Measurements from ENCODE around the gene MPZL3.

The MPZL3 gene

GRCh38 chr11:118240999-118241763 is 11.0 kb downstream of the MPZL3 start:
- peak; percentile 95 for FAIRE-seq
- DNase-seq (ENCODE audit: insufficient read length), result no peak

GRCh38 chr11:118239509-118240205 is 12.5 kb downstream of the MPZL3 start:
- TF ChIP-seq POLR2AphosphoS5 (IDR thresholded peaks at IDR 0.05; ENCODE audit: low read depth, low read length) (no peak), POLR2A (IDR thresholded peaks at IDR 0.05; ENCODE audit: low read depth, low read length) (no peak), TAF1 (IDR thresholded peaks at IDR 0.05; ENCODE audit: borderline replicate concordance, low read depth, low read length) (no peak)
- FAIRE-seq, result no peak
- DNase-seq (ENCODE audit: insufficient read length), result no peak

More at GRCh38 chr11:118240999-118241763, 11.0 kb downstream of the MPZL3 start:
- TF ChIP-seq TAF1 (IDR thresholded peaks at IDR 0.05; ENCODE audit: borderline replicate concordance, low read depth, low read length) (no peak), POLR2A (IDR thresholded peaks at IDR 0.05; ENCODE audit: low read depth, low read length) (no peak), POLR2AphosphoS5 (IDR thresholded peaks at IDR 0.05; ENCODE audit: low read depth, low read length) (no peak)

- TF ChIP-seq POLR2A (IDR thresholded peaks at IDR 0.05; ENCODE audit: low read depth, low read length), result no peak
- no peak for TF ChIP-seq POLR2AphosphoS5 (IDR thresholded peaks at IDR 0.05; ENCODE audit: low read depth, low read length)
- TF ChIP-seq TAF1 (IDR thresholded peaks at IDR 0.05; ENCODE audit: borderline replicate concordance, low read depth, low read length), result no peak
- FAIRE-seq (peak; percentile 80), DNase-seq (ENCODE audit: insufficient read length) (no peak)
These were observed 13.2 kb downstream of the MPZL3 start for GRCh38 chr11:118238929-118239328.

- DNase-seq (ENCODE audit: insufficient read length) (no peak), FAIRE-seq (no peak)
- TF ChIP-seq POLR2AphosphoS5 (IDR thresholded peaks at IDR 0.05; ENCODE audit: low read depth, low read length) (no peak), TAF1 (IDR thresholded peaks at IDR 0.05; ENCODE audit: borderline replicate concordance, low read depth, low read length) (no peak)
These were observed 13.7 kb downstream of the MPZL3 start for GRCh38 chr11:118238421-118238820.

GRCh38 chr11:118236170-118236569 is 16.0 kb downstream of the MPZL3 start:
- TF ChIP-seq POLR2A (IDR thresholded peaks at IDR 0.05; ENCODE audit: low read depth, low read length), result no peak
- no peak for TF ChIP-seq TAF1 (IDR thresholded peaks at IDR 0.05; ENCODE audit: borderline replicate concordance, low read depth, low read length)
- TF ChIP-seq POLR2AphosphoS5 (IDR thresholded peaks at IDR 0.05; ENCODE audit: low read depth, low read length), result no peak
- FAIRE-seq (no peak), DNase-seq (ENCODE audit: insufficient read length) (no peak)

- no peak for DNase-seq (ENCODE audit: insufficient read length)
- TF ChIP-seq POLR2AphosphoS5 (IDR thresholded peaks at IDR 0.05; ENCODE audit: low read depth, low read length) (no peak), POLR2A (IDR thresholded peaks at IDR 0.05; ENCODE audit: low read depth, low read length) (no peak), TAF1 (IDR thresholded peaks at IDR 0.05; ENCODE audit: borderline replicate concordance, low read depth, low read length) (no peak)
- FAIRE-seq, result no peak
These were observed 17.3 kb downstream of the MPZL3 start for GRCh38 chr11:118234833-118235232.

- DNase-seq (ENCODE audit: insufficient read length) (no peak), FAIRE-seq (no peak)
- TF ChIP-seq TAF1 (IDR thresholded peaks at IDR 0.05; ENCODE audit: borderline replicate concordance, low read depth, low read length) (no peak), POLR2A (IDR thresholded peaks at IDR 0.05; ENCODE audit: low read depth, low read length) (no peak), POLR2AphosphoS5 (IDR thresholded peaks at IDR 0.05; ENCODE audit: low read depth, low read length) (no peak)
These were observed 18.3 kb downstream of the MPZL3 start for GRCh38 chr11:118233850-118234249.

- FAIRE-seq, result peak; percentile 33
- TF ChIP-seq POLR2A (IDR thresholded peaks at IDR 0.05; ENCODE audit: low read depth, low read length) (no peak), POLR2AphosphoS5 (IDR thresholded peaks at IDR 0.05; ENCODE audit: low read depth, low read length) (no peak), TAF1 (IDR thresholded peaks at IDR 0.05; ENCODE audit: borderline replicate concordance, low read depth, low read length) (no peak)
- no peak for DNase-seq (ENCODE audit: insufficient read length)
These were observed 18.8 kb downstream of the MPZL3 start for GRCh38 chr11:118233377-118233776.

GRCh38 chr11:118232659-118233058 is 19.5 kb downstream of the MPZL3 start:
- DNase-seq (ENCODE audit: insufficient read length) (no peak), FAIRE-seq (no peak)
- no peak for TF ChIP-seq TAF1 (IDR thresholded peaks at IDR 0.05; ENCODE audit: borderline replicate concordance, low read depth, low read length)
- TF ChIP-seq POLR2AphosphoS5 (IDR thresholded peaks at IDR 0.05; ENCODE audit: low read depth, low read length), result no peak
- TF ChIP-seq POLR2A (IDR thresholded peaks at IDR 0.05; ENCODE audit: low read depth, low read length), result no peak

- TF ChIP-seq POLR2A (IDR thresholded peaks at IDR 0.05; ENCODE audit: low read depth, low read length), result no peak
- TF ChIP-seq TAF1 (IDR thresholded peaks at IDR 0.05; ENCODE audit: borderline replicate concordance, low read depth, low read length), result no peak
- no peak for TF ChIP-seq POLR2AphosphoS5 (IDR thresholded peaks at IDR 0.05; ENCODE audit: low read depth, low read length)
- FAIRE-seq (no peak), DNase-seq (ENCODE audit: insufficient read length) (no peak)
These were observed 20.7 kb downstream of the MPZL3 start for GRCh38 chr11:118231461-118231860.

GRCh38 chr11:118230088-118230487 is 22.1 kb downstream of the MPZL3 start:
- TF ChIP-seq TAF1 (IDR thresholded peaks at IDR 0.05; ENCODE audit: borderline replicate concordance, low read depth, low read length), result no peak
- no peak for TF ChIP-seq POLR2A (IDR thresholded peaks at IDR 0.05; ENCODE audit: low read depth, low read length)
- no peak for TF ChIP-seq POLR2AphosphoS5 (IDR thresholded peaks at IDR 0.05; ENCODE audit: low read depth, low read length)
- FAIRE-seq, result no peak
- no peak for DNase-seq (ENCODE audit: insufficient read length)

Data from GM12892 (cell line).